SK-N-MC (cell line): ENCODE results near the gene ADAMTS17.

Experiments
- EZH2 ChIP-seq: fragments of 200-600 bp; sonication (generic); IDR thresholded peaks from one replicate; pipeline ENCODE4 v1.6.1; 2017; ENCODE audit warnings: antibody characterized with exemption
- POLR2AphosphoS5 ChIP-seq: IDR thresholded peaks from 2 replicates; pipeline ENCODE4 v1.6.1; 2012; ENCODE audit warnings: mild to moderate bottlenecking, low read depth, low read length, borderline replicate concordance

GRCh38 chr15:100247228-100248225 is 94.2 kb downstream of the ADAMTS17 start:
- TF ChIP-seq EZH2: no peak
- no peak for TF ChIP-seq POLR2AphosphoS5
